Smooth muscle cell (in vitro differentiated cells): ENCODE data around the gene LRRC70. TPM values are rescaled to one million over a fixed set of nuclear protein-coding genes. Genes with fewer than 3 reads are reported as not detected.

Source experiments
- DNase-seq: peaks from one replicate; lab custom pipeline; 2025; ENCODE audit not compliant: unreplicated experiment; lab: John Stamatoyannopoulos, UW
- H2AFZ ChIP-seq: fragments of 200-600 bp; sonication (generic); 2 replicates; pipeline ENCODE4 v1.6.0; 2016; ENCODE audit warnings: antibody characterized with exemption, low read depth, mild to moderate bottlenecking
- H3F3A ChIP-seq: fragments of 200-600 bp; sonication (generic); 2 replicates; pipeline ENCODE4 v1.6.0; 2017; ENCODE audit warnings: antibody characterized with exemption, low read depth
- H3K27ac ChIP-seq: fragments of 200-600 bp; sonication (generic); 2 replicates; pipeline ENCODE4 v1.5.1; 2016; ENCODE audit warnings: low read depth, mild to moderate bottlenecking
- H3K27me3 ChIP-seq: fragments of 200-600 bp; sonication (generic); 2 replicates; pipeline ENCODE4 v1.6.1; 2016; ENCODE audit warnings: low read depth, mild to moderate bottlenecking
- H3K36me3 ChIP-seq: fragments of 200-600 bp; sonication (generic); 2 replicates; pipeline ENCODE4 v1.5.1; 2016; ENCODE audit warnings: low read depth
- H3K4me1 ChIP-seq: fragments of 200-600 bp; sonication (generic); 2 replicates; pipeline ENCODE4 v1.5.1; 2016; ENCODE audit warnings: low read depth
- H3K4me2 ChIP-seq: fragments of 200-600 bp; sonication (generic); 2 replicates; pipeline ENCODE4 v1.6.0; 2016; ENCODE audit warnings: mild to moderate bottlenecking
- H3K4me3 ChIP-seq: fragments of 200-600 bp; sonication (generic); 2 replicates; pipeline ENCODE4 v1.5.1; 2016; ENCODE audit warnings: mild to moderate bottlenecking
- H3K79me2 ChIP-seq: fragments of 200-600 bp; sonication (generic); 2 replicates; pipeline ENCODE4 v1.6.0; 2016; ENCODE audit warnings: low read depth, mild to moderate bottlenecking
- H3K9ac ChIP-seq: fragments of 200-600 bp; sonication (generic); 2 replicates; pipeline ENCODE4 v1.6.0; 2016; ENCODE audit warnings: low read depth
- H3K9me3 ChIP-seq: fragments of 200-600 bp; sonication (generic); replicated peaks from 2 replicates; pipeline ENCODE4 v1.5.1; 2016; ENCODE audit warnings: low read depth
- H4K20me1 ChIP-seq: fragments of 200-600 bp; sonication (generic); 2 replicates; pipeline ENCODE4 v1.6.0; 2016; ENCODE audit warnings: low read depth
- CTCF ChIP-seq: fragments of 200-600 bp; sonication (generic); IDR thresholded peaks from 2 replicates; pipeline ENCODE4 v1.5.1; 2017; ENCODE audit warnings: borderline replicate concordance, mild to moderate bottlenecking, antibody characterized with exemption; ENCODE audit not compliant: insufficient read depth, poor library complexity, severe bottlenecking
- WGBS: methylation state at CpG from one replicate; pipeline ENCODE4 v1.1.7; 2016; ENCODE audit warnings: low lambda C conversion rate; 5-methylcytosine and 5-hydroxymethylcytosine counted together
- polyA plus RNA-seq: library from polyadenylated mRNA; unstranded; fragments of >200 nt; fragmentation: Nextera tagmentation; extraction: Ambion mirVana; gene quantifications from 2 replicates; pipeline ENCODE4 v1.2.1, GENCODE V29; 2016
- total RNA-seq: library from RNA; depleted of rRNA; stranded (reverse); fragments of >200 nt; gene quantifications from 2 replicates; pipeline ENCODE4 v1.2.3, GENCODE V29; 2014

The LRRC70 gene
- total and polyA plus RNA-seq, 2 experiments from 2014 or later, result 0.22 to 0.36 TPM

GRCh38 chr5:62594364-62594984 lies 15.9 kb downstream of the LRRC70 start:
- H3K27me3 ChIP-seq, result no peaks in the 10 kb centered on the region
- H3K4me1 ChIP-seq, result no peaks in the 10 kb centered on the region
- no peaks in the 10 kb centered on the region for H3F3A ChIP-seq
- no peak for TF ChIP-seq CTCF
- no peaks in the 10 kb centered on the region for H4K20me1 ChIP-seq
- H3K36me3 ChIP-seq, result peaks cover 5% of the 10 kb centered on the region
- no peaks in the 10 kb centered on the region for H3K9me3 ChIP-seq
- no peak for DNase-seq
- no peak overlapping the region for H2AFZ ChIP-seq
- H3K27ac ChIP-seq, result no peak overlapping the region
- H3K4me2 ChIP-seq, result no peak overlapping the region
- no peak overlapping the region for H3K4me3 ChIP-seq
- 92% methylated on average over 3 of the region's 3 CpGs for WGBS
- H3K79me2 ChIP-seq, result no peaks in the 10 kb centered on the region
- no peak overlapping the region for H3K9ac ChIP-seq

GRCh38 chr5:62596096-62596495 lies 17.5 kb downstream of the LRRC70 start:
- 83% methylated on average over 1 of the region's 1 CpG for WGBS
- H3K4me3 ChIP-seq, result no peak overlapping the region
- DNase-seq, result no peak
- H3K36me3 ChIP-seq, result peaks cover 5% of the 10 kb centered on the region
- TF ChIP-seq CTCF, result no peak
- H2AFZ ChIP-seq, result no peak overlapping the region
- no peak overlapping the region for H3K4me2 ChIP-seq
- H4K20me1 ChIP-seq, result no peaks in the 10 kb centered on the region
- H3K27ac ChIP-seq, result no peak overlapping the region
- H3K4me1 ChIP-seq, result no peaks in the 10 kb centered on the region
- H3F3A ChIP-seq, result no peaks in the 10 kb centered on the region
- H3K79me2 ChIP-seq, result no peaks in the 10 kb centered on the region
- H3K27me3 ChIP-seq, result no peaks in the 10 kb centered on the region
- no peaks in the 10 kb centered on the region for H3K9me3 ChIP-seq
- H3K9ac ChIP-seq, result no peak overlapping the region

GRCh38 chr5:62596691-62597090 lies 18.1 kb downstream of the LRRC70 start:
- Histone ChIP-seq H3K36me3 (peaks cover 1% of the 10 kb centered on the region), H3K4me1 (no peaks in the 10 kb centered on the region), H3K27me3 (no peaks in the 10 kb centered on the region), H3K4me2 (no peak overlapping the region), H2AFZ (no peak overlapping the region), H3K4me3 (no peak overlapping the region), H3K9ac (no peak overlapping the region), H3K79me2 (no peaks in the 10 kb centered on the region), H4K20me1 (no peaks in the 10 kb centered on the region), H3K9me3 (no peaks in the 10 kb centered on the region), H3K27ac (no peak overlapping the region), H3F3A (no peaks in the 10 kb centered on the region)
- TF ChIP-seq CTCF, result no peak
- no peak for DNase-seq
- WGBS, result 88% methylated on average over 1 of the region's 1 CpG

- H3K4me1 ChIP-seq, result no peaks in the 10 kb centered on the region
- H3K27ac ChIP-seq, result no peak overlapping the region
- H3K79me2 ChIP-seq, result no peaks in the 10 kb centered on the region
- no peaks in the 10 kb centered on the region for H3K36me3 ChIP-seq
- no peak overlapping the region for H2AFZ ChIP-seq
- H3K27me3 ChIP-seq, result no peaks in the 10 kb centered on the region
- WGBS, result 93% methylated on average over 2 of the region's 2 CpGs
- H3K4me2 ChIP-seq, result no peak overlapping the region
- H4K20me1 ChIP-seq, result no peaks in the 10 kb centered on the region
- H3K9ac ChIP-seq, result no peak overlapping the region
- no peaks in the 10 kb centered on the region for H3K9me3 ChIP-seq
- DNase-seq, result no peak
- TF ChIP-seq CTCF, result no peak
- no peak overlapping the region for H3K4me3 ChIP-seq
- H3F3A ChIP-seq, result no peaks in the 10 kb centered on the region
These were observed 18.7 kb downstream of the LRRC70 start for GRCh38 chr5:62597314-62597713.
